Measurements from ENCODE around the gene PTPRG. TPM values are rescaled to one million over a fixed set of nuclear protein-coding genes. Genes with fewer than 3 reads are reported as not detected.

The PTPRG gene
- total and polyA plus RNA-seq, 2 of the 13 experiments (the other 11 are each of a cell fraction or from before 2014, with no cell fraction given) = 8.0 to 25.3 TPM

GRCh38 chr3:61780016-61780415 is 218.6 kb downstream of the PTPRG start:
- no peak overlapping the region for H3K4me3 ChIP-seq (replicated peaks in 1 of 3; ENCODE audit: insufficient read depth in 1 of 3, low read depth in 2 of 3, low read length in 3 of 3)
- no peak overlapping the region for H2AFZ ChIP-seq (ENCODE audit: low read length)
- BruUV-seq (replicated peaks) = no TSS peak
- no peaks in the 10 kb centered on the region for H3K9me3 ChIP-seq (ENCODE audit: low read length)
- 98% methylated on average over 2 of the region's 2 CpGs for WGBS (ENCODE audit: low lambda C conversion rate)
- no peak overlapping the region for H3K27ac ChIP-seq (ENCODE audit: extremely low read length, insufficient read depth, low read length)
- intact Hi-C loops (cut with micrococcal nuclease; ENCODE audit: unreplicated experiment) = no loop called here
- peaks cover 2% of the 10 kb centered on the region for H3K79me2 ChIP-seq (ENCODE audit: insufficient read depth, low read length)
- in situ Hi-C loops (cut with HindIII; ENCODE audit: extremely low pct_ligation_motif_present, low pct_unique_long_range_greater_than_20kb) = no loop called here
- no peaks in the 10 kb centered on the region for H4K20me1 ChIP-seq (ENCODE audit: insufficient read depth, low read length)
- POLR2A ChIA-PET = no interaction called here
- peaks cover 12% of the 10 kb centered on the region for H3K4me1 ChIP-seq (ENCODE audit: insufficient read depth, low read length)
- H3K36me3 ChIP-seq (replicated peaks in 1 of 2; ENCODE audit: control insufficient read depth in 1 of 2, insufficient read depth in 2 of 2, low read length in 2 of 2) = no peaks in the 10 kb centered on the region
- FAIRE-seq = no peak
- CTCF ChIA-PET (ENCODE audit: low intra/inter-chr PET ratio, low total read pairs) = no interaction called here
- H3K9ac ChIP-seq (ENCODE audit: insufficient read depth, low read depth, low read length) = no peak overlapping the region
- ATAC-seq = no peak
- no peak for DNase-seq (ENCODE audit: low spot score)
- no peak overlapping the region for H3K4me2 ChIP-seq (ENCODE audit: low read depth, low read length)
- no peak for TF ChIP-seq CEBPG (CRISPR knock-in tag; IDR thresholded peaks at IDR 0.05)
- no peaks in the 10 kb centered on the region for H3K27me3 ChIP-seq (ENCODE audit: control insufficient read depth in 1 of 2, insufficient read depth in 2 of 2, low read length in 2 of 2)

- CTCF ChIA-PET (ENCODE audit: low intra/inter-chr PET ratio, low total read pairs) = no interaction called here
- Histone ChIP-seq H4K20me1 (ENCODE audit: insufficient read depth, low read length) (no peaks in the 10 kb centered on the region), H3K27ac (ENCODE audit: extremely low read length, insufficient read depth, low read length) (no peak overlapping the region)
Measured at GRCh38 chr3:61780455-61781228, 219.3 kb downstream of the PTPRG start.

More at GRCh38 chr3:61780455-61781228, 219.3 kb downstream of the PTPRG start:
- WGBS (ENCODE audit: low lambda C conversion rate) = 95% methylated on average over 3 of the region's 3 CpGs
- POLR2A ChIA-PET = no interaction called here
- no peak overlapping the region for H2AFZ ChIP-seq (ENCODE audit: low read length)
- ATAC-seq (no peak), DNase-seq (ENCODE audit: low spot score) (no peak), FAIRE-seq (no peak)
- no peak for TF ChIP-seq IKZF5 (CRISPR knock-in tag; IDR thresholded peaks at IDR 0.05)
- no peak for TF ChIP-seq ATF7 (IDR thresholded peaks at IDR 0.05)
- TF ChIP-seq ATF7 (CRISPR knock-in tag; IDR thresholded peaks at IDR 0.05) = no peak
- H3K36me3 ChIP-seq (replicated peaks in 1 of 2; ENCODE audit: control insufficient read depth in 1 of 2, insufficient read depth in 2 of 2, low read length in 2 of 2) = no peaks in the 10 kb centered on the region
- peaks cover 12% of the 10 kb centered on the region for H3K4me1 ChIP-seq (ENCODE audit: insufficient read depth, low read length)
- BruUV-seq (replicated peaks) = no TSS peak
- H3K4me2 ChIP-seq (ENCODE audit: low read depth, low read length) = no peak overlapping the region
- no peak overlapping the region for H3K4me3 ChIP-seq (replicated peaks in 1 of 3; ENCODE audit: insufficient read depth in 1 of 3, low read depth in 2 of 3, low read length in 3 of 3)
- no peaks in the 10 kb centered on the region for H3K27me3 ChIP-seq (ENCODE audit: control insufficient read depth in 1 of 2, insufficient read depth in 2 of 2, low read length in 2 of 2)
- no peak overlapping the region for H3K9ac ChIP-seq (ENCODE audit: insufficient read depth, low read depth, low read length)
- intact Hi-C loops (cut with micrococcal nuclease; ENCODE audit: unreplicated experiment) = no loop called here
- H3K9me3 ChIP-seq (ENCODE audit: low read length) = no peaks in the 10 kb centered on the region
- in situ Hi-C loops (cut with HindIII; ENCODE audit: extremely low pct_ligation_motif_present, low pct_unique_long_range_greater_than_20kb) = no loop called here
- H3K79me2 ChIP-seq (ENCODE audit: insufficient read depth, low read length) = peaks cover 2% of the 10 kb centered on the region

Measured in HepG2 (cell line).